Stimulated activated CD8-positive, alpha-beta memory T cell treated with anti-CD3 and anti-CD28 coated beads, Interleukin-12 subunit alpha, Interleukin-12 subunit beta, amount 100 ng/mL, for 24 hours (primary cell): Measurements from ENCODE around the gene LUZP1.
"Not testable (repeated sequence)": the region's sequence is repeated elsewhere in the genome, so short reads cannot be mapped to it uniquely, and the experiment has no call there.

ENCODE experiments used
- DNase-seq: peaks from one replicate; pipeline ENCODE4 v3.0.0-alpha.2; 2020; ENCODE audit errors: extremely low read depth

The LUZP1 gene

GRCh38 chr1:23188936-23189452 is 20.3 kb upstream of the LUZP1 start:
- DNase-seq: not testable (repeated sequence)

DNA sequence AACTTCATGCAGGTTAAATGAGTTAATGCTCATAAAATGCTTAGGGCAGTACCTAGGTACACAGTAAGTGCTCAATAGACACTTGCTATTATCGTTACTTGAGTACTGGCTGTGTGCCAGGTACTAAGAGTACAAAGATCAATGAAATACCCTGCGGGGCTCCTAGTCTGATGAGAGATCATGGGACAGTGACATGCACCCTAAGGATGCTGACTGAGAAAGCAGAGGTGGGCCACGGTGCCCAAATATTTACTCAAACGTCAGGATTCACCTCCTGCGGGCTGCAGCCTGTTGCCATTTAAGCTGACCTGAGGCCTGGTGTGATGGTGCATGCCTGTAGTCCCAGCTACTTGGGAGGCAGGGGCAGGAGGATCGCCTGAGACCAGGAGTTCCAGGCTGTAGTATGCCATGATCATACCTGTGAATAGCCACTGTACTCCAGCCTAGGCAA is 19.8 kb upstream of the LUZP1 start:
- no peak for DNase-seq

- no peak for DNase-seq
These were observed 19.0 kb upstream of the LUZP1 start for GRCh38 chr1:23187637-23188036.

- no peak for DNase-seq
These were observed 16.7 kb upstream of the LUZP1 start for GRCh38 chr1:23185381-23185780.

DNA sequence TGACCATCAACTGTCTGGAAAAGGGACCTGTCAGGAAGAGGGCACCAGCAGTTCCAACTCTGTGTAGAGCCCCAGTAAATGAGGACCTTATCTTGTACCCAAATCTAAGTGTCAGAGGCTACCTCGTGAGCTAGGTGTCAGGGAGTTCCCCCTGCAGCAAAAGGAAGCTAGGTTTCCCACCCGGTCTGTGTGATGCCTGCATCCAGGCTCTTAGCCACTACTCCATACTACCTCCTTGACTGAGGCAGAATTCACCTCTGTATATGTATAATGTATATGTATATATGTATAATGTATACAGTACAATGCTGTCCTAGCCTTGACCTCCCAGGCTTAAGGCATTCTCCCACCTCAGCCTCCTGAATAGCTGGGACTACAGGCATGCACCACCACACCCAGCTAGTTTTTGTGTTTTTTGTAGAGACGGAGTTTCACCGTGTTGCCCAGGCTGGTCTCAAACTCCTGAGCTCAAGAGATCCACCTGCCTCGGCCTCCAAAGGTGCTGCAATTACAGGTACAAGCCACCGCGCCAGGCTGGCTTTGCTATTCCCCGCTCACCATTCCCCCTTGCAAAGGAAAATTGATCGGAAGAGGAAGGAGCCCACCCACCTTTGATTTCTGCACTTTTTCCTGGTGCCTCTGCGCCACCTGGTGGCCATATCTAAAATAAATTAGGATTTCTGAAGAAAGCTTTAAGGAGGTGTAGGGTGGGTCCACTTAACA is 15.7 kb upstream of the LUZP1 start:
- DNase-seq: no peak

- DNase-seq: no peak
These were observed 11.2 kb upstream of the LUZP1 start for GRCh38 chr1:23179862-23180261.

DNA sequence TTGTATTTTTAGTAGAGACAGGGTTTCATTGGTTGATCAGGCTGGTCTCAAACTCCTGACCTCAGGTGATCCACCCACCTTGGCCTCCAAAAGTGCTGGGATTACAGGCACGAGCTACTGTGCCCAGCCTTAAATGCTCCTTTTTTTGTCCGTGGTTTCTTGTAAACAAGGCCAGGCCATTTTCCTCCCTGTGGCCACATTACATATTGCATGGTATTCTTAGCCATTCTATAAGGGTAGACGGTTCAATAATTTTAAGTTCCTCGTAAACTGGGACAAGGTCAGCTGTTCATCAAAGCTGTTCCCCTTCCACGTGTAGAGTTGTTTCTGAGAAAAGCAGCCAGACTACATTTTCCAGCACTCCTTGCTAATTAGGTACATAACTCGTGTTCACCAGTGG is 10.3 kb upstream of the LUZP1 start:
- DNase-seq: no peak

DNA sequence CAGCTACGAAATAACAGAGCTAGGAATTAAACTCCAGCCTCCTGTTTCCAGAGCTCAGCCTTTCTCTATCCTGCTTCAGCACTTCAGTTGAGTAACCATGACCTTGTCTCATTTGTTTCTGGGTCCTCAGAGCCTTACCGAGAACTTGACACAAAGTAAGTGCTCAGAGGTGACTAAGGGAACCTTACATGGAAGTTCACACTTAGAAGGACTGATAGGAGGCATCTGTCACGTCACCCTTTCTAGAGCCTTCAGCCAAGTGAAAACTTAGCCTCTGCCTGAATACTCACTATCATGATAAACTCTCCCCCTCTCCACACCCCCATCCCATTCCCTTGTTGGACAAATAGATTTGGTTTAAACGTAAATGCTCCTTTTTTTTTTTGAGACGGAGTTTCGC is 9.8 kb upstream of the LUZP1 start:
- DNase-seq: no peak

- no peak for DNase-seq
These were observed 9.1 kb upstream of the LUZP1 start for GRCh38 chr1:23177438-23178380.

DNA sequence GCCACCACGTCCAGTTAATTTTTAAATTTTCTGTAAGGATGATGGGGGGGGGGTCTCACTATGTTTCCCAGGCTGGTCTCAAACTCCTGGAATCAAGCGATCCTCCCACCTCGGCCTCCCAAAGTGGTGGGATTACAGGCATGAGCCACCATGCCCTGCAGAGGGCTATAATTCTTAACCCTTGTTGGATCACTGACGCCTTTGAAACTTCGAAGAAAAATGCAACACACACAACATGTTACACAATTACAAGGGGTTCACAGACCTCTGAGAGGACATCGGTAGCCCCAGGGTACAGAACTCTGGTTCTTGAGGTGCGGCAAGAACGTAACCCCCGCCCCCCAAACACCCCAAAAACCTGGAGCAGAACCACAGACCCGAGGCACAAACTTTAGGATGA is 8.4 kb upstream of the LUZP1 start:
- no peak for DNase-seq

- DNase-seq: no peak
These were observed 5.9 kb upstream of the LUZP1 start for GRCh38 chr1:23174426-23175110.

GRCh38 chr1:23171181-23171755 is 2.6 kb upstream of the LUZP1 start:
- no peak for DNase-seq

GRCh38 chr1:23169727-23170335 is 1.2 kb upstream of the LUZP1 start:
- no peak for DNase-seq

DNA sequence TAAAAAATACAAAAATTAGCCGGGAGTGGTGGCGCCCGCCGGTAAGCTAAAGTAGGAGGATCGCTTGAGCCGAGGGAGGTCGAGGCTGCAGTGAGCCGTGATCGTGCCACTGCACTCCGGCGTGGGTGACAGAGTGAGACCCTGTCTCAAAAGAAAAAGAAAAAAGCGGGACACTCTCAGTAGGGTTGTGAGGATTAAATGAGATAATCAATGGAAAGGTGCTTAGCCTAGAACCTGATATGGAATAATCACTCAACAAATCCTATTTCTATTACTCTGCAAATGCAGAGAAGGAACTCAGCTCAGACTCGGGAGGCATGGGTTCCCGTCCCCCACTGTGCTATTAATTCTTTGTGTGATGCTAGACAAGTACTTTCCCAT is 529 bp upstream of the LUZP1 start:
- no peak for DNase-seq

GRCh38 chr1:23168079-23168444 is 594 bp downstream of the LUZP1 start:
- no peak for DNase-seq

GRCh38 chr1:23167353-23168078 is 1.1 kb downstream of the LUZP1 start:
- DNase-seq: no peak

- DNase-seq: no peak
These were observed 1.8 kb downstream of the LUZP1 start for GRCh38 chr1:23166854-23167253.

GRCh38 chr1:23163395-23163794 is 5.3 kb downstream of the LUZP1 start:
- DNase-seq: no peak

GRCh38 chr1:23159963-23160877 is 8.4 kb downstream of the LUZP1 start:
- DNase-seq: no peak

- no peak for DNase-seq
These were observed 11.7 kb downstream of the LUZP1 start for GRCh38 chr1:23156940-23157339.
